Measurements from ENCODE around the gene PCBP3. TPM values are rescaled to one million over a fixed set of nuclear protein-coding genes. Genes with fewer than 3 reads are reported as not detected.

Gene PCBP3
- total and polyA plus RNA-seq, 10 of the 15 experiments (the other 5 are each of a cell fraction or from before 2014, with no cell fraction given) = 0.09 to 1.3 (median 0.46) TPM; not detected in 3

GRCh38 chr21:45906859-45907258 lies 263.3 kb downstream of the PCBP3 start (continued):
- no peak for TF ChIP-seq NKRF (conservative IDR thresholded peaks at IDR 0.05)
- no peak for TF ChIP-seq SMAD1 (IDR thresholded peaks at IDR 0.05; ENCODE audit: low read depth, partially characterized antibody)
- TF ChIP-seq SPI1 (IDR thresholded peaks at IDR 0.05; ENCODE audit: borderline replicate concordance, insufficient read depth, low read depth, low read length) = no peak
- no peak for TF ChIP-seq ZNF274 (IDR thresholded peaks at IDR 0.05; ENCODE audit: insufficient read depth, insufficient read length)
- no peak for TF ChIP-seq E2F4 (IDR thresholded peaks at IDR 0.05; ENCODE audit: low read depth, low read length)

- DNase-seq (ENCODE audit: low read depth, low spot score) = no peak
- Histone ChIP-seq H3K4me2 (ENCODE audit: control insufficient read depth, insufficient read depth) (no peak overlapping the region), H3K9ac (ENCODE audit: control insufficient read depth, insufficient read depth, low read length) (no peak overlapping the region), H2AFZ (ENCODE audit: control insufficient read depth, low read depth, low read length) (no peak overlapping the region), H3K27ac (ENCODE audit: control insufficient read depth, insufficient read depth) (no peak overlapping the region), H3K36me3 (ENCODE audit: control insufficient read depth in 2 of 2, insufficient read depth in 2 of 2, low read length in 1 of 2) (no peaks in the 10 kb centered on the region), H3K27me3 (replicated peaks in 1 of 2; ENCODE audit: control insufficient read depth in 2 of 2, insufficient read depth in 2 of 2, low read length in 1 of 2) (no peaks in the 10 kb centered on the region; a peak in 1 of 4 replicates), H4K20me1 (ENCODE audit: control insufficient read depth, insufficient read depth) (no peaks in the 10 kb centered on the region), H3K4me3 (no peak overlapping the region), H3K79me2 (ENCODE audit: control insufficient read depth, insufficient read depth, low read length) (no peaks in the 10 kb centered on the region), H3K9me3 (replicated peaks; ENCODE audit: control insufficient read depth, insufficient read depth, low read length) (no peaks in the 10 kb centered on the region), H3K4me1 (ENCODE audit: control insufficient read depth, insufficient read depth, low read length) (no peaks in the 10 kb centered on the region)
- no peak for ATAC-seq
- no peak for FAIRE-seq
- ChIA-PET SMC1A (ENCODE audit: uncharacterized antibody, unreplicated experiment) (no interaction called here), CTCF (no interaction called here), RAD21 (ENCODE audit: unreplicated experiment) (no interaction called here), POLR2A (no interaction called here)
- intact Hi-C loops (cut with micrococcal nuclease; ENCODE audit: unreplicated experiment) (no loop called here), in situ Hi-C loops (cut with MboI) (no loop called here)
- BruUV-seq (replicated peaks) = no TSS peak
- 78% methylated on average over 25 of the region's 27 CpGs for WGBS (ENCODE audit: insufficient coverage, insufficient replicate concordance, low lambda C conversion rate, missing lambda C conversion rate)
- TF ChIP-seq HDAC6 (IDR thresholded peaks at IDR 0.05; ENCODE audit: unreplicated experiment) (no peak), SIX5 (IDR thresholded peaks at IDR 0.05; ENCODE audit: low read depth, low read length, severe bottlenecking) (no peak), USF1 (IDR thresholded peaks at IDR 0.05; ENCODE audit: borderline replicate concordance, extremely low read length, insufficient read depth, low read depth, low read length) (no peak), RAD51 (IDR thresholded peaks at IDR 0.05) (no peak), FOS (IDR thresholded peaks at IDR 0.05; ENCODE audit: borderline replicate concordance, extremely low read depth, insufficient read length) (no peak), CHD2 (IDR thresholded peaks at IDR 0.05; ENCODE audit: borderline replicate concordance, low read depth, low read length) (no peak), E2F4 (IDR thresholded peaks at IDR 0.05; ENCODE audit: low read depth, low read length) (no peak), ZZZ3 (IDR thresholded peaks at IDR 0.05; ENCODE audit: control insufficient read depth, insufficient read length, low read depth) (no peak), MTA2 (IDR thresholded peaks at IDR 0.05; ENCODE audit: low read depth) (no peak), FOXM1 (IDR thresholded peaks at IDR 0.05; ENCODE audit: low read depth, low read length) (no peak)
Measured at GRCh38 chr21:45908536-45909237, 265.2 kb downstream of the PCBP3 start.

All from GM12878 (cell line).